Measurements from ENCODE around the gene FUZ.

DNA sequence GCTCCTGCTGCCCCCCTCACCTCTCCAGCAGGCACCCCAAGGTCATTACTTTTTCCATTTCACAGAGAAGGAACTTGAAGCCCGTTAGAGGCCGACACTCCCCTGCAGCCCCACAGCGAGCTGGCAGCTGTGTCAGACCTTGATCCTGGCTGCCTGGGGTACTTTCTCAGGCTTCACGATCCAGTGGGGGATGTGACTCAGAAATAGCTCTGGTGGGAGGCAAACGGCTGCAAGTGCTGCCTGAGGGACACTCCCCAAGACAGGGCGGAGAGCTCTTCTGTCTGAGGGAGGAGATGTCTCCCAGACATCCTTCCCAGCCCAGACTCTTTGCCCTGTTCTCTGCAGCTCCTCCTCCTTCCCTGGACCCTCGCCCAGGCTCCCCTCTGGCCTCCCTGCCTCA, 54.8 kb downstream of the FUZ start:
- TF ChIP-seq EZH2 (IDR thresholded peaks at IDR 0.05) (no peak), POLR2AphosphoS5 (IDR thresholded peaks at IDR 0.05; ENCODE audit: borderline replicate concordance, low read depth, low read length) (no peak), FOXP2 (optimal IDR thresholded peaks at IDR 0.05; ENCODE audit: control extremely low read depth, extremely low read length, insufficient read depth) (no peak)
